K562 (cell line): ENCODE data around the gene TMEM209. TPM values are rescaled to one million over a fixed set of nuclear protein-coding genes. Genes with fewer than 3 reads are reported as not detected.
A peak's percentile ranks its signal among the peaks of the same experiment; 100 is the strongest.

Source experiments
- ATF7 ChIP-seq: fragments of 450-650 bp; IDR thresholded peaks from 2 replicates; pipeline ENCODE4 v1.7.1; 2014; ENCODE audit warnings: mild to moderate bottlenecking, moderate library complexity
- BRF1 ChIP-seq: IDR thresholded peaks from 3 replicates; pipeline ENCODE4 v1.6.1; 2011; ENCODE audit warnings: borderline replicate concordance, mild to moderate bottlenecking; ENCODE audit not compliant: insufficient read length; ENCODE audit errors: extremely low read depth
- ETV6 ChIP-seq, 3 experiments: fragments of 150-350 bp in 1 of 3; sonication (generic) in 1 of 3; formaldehyde crosslinking in 1 of 3; IDR thresholded peaks; 2 replicates each; pipeline versions ENCODE4 v1.6.1 to v1.8.0; 2014 to 2022; ENCODE audit warnings: borderline replicate concordance in 2 of 3, low read depth in 2 of 3, antibody characterized with exemption in 1 of 3, low read length in 1 of 3, mild to moderate bottlenecking in 1 of 3, missing genetic modification reagents in 1 of 3
- FOXK1 ChIP-seq: sonication (generic); formaldehyde crosslinking; IDR thresholded peaks from 2 replicates; pipeline ENCODE4 v1.8.0; 2022; ENCODE audit warnings: missing genetic modification reagents, mild to moderate bottlenecking, borderline replicate concordance
- NCOA2 ChIP-seq, 2 experiments: fragments of 450-650 bp; IDR thresholded peaks; 2 replicates each; pipeline ENCODE4 v1.6.1; 2018; ENCODE audit warnings: mild to moderate bottlenecking in 2 of 2, moderate library complexity in 1 of 2; ENCODE audit not compliant: partially characterized antibody in 2 of 2
- NR2C2 ChIP-seq, 2 experiments: fragments of 200-800 bp in 1 of 2; sonication (Bioruptor generic) in 1 of 2; sonication (generic) in 1 of 2; formaldehyde crosslinking in 1 of 2; IDR thresholded peaks; 2 replicates each; pipeline versions ENCODE4 v1.6.1 to v1.8.0; 2016 to 2022; ENCODE audit warnings: mild to moderate bottlenecking in 1 of 2, missing compliant biosample characterization in 1 of 2, missing genetic modification characterization in 1 of 2, missing genetic modification reagents in 1 of 2
- SLC30A9 ChIP-seq: fragments of 250-450 bp; sonication (Bioruptor Pico); IDR thresholded peaks from 2 replicates; pipeline ENCODE4 v1.8.0; 2022; ENCODE audit warnings: mild to moderate bottlenecking, moderate library complexity
- SMAD2 ChIP-seq: fragments of 150-350 bp; IDR thresholded peaks from 2 replicates; pipeline ENCODE4 v1.6.1; 2014; ENCODE audit warnings: low read depth, mild to moderate bottlenecking, low read length
- SNRNP70 ChIP-seq: fragments of 200-400 bp; formaldehyde crosslinking; optimal IDR thresholded peaks from 2 replicates; pipeline ENCODE3; 2017; ENCODE audit warnings: low read depth, low read length
- TARDBP ChIP-seq: fragments of 450-650 bp; IDR thresholded peaks from 2 replicates; pipeline ENCODE4 v1.6.1; 2016
- ZBTB1 ChIP-seq: sonication (generic); formaldehyde crosslinking; IDR thresholded peaks from 2 replicates; pipeline ENCODE4 v1.8.1; 2023; ENCODE audit warnings: missing genetic modification reagents, low read depth, mild to moderate bottlenecking, borderline replicate concordance
- ZEB2 ChIP-seq: fragments of 450-650 bp; IDR thresholded peaks from 2 replicates; pipeline ENCODE4 v1.6.1; 2016
- ZFX ChIP-seq: sonication (generic); formaldehyde crosslinking; IDR thresholded peaks from 2 replicates; pipeline ENCODE4 v1.8.0; 2022; ENCODE audit warnings: mild to moderate bottlenecking, missing genetic modification reagents, moderate library complexity
- polyA plus RNA-seq, 8 experiments: library from polyadenylated mRNA; depleted of rRNA in 4 of 8; stranded (reverse) in 5 of 8; unstranded in 3 of 8; fragments of >200 nt; fragmentation: Nextera tagmentation in 2 of 8; fragmentation: Illumina TruSeq in 1 of 8; extraction: Ambion mirVana in 2 of 8; extraction: Trizol in 1 of 8; gene quantifications; 2 replicates each; pipeline versions ENCODE4 v1.2.1 to v1.2.3, GENCODE V29; 2011 to 2014; ENCODE audit warnings: inconsistent platforms in 1 of 8, missing spikeins in 1 of 8
- total RNA-seq, 7 experiments: library from RNA; depleted of rRNA in 6 of 7; stranded (reverse); fragments of >200 nt in 6 of 7; fragmentation: Illumina TruSeq in 2 of 7; extraction: Trizol in 2 of 7; gene quantifications; 2 replicates each; pipeline versions ENCODE4 v1.2.1 to v1.2.3, GENCODE V29; 2011 to 2021; ENCODE audit warnings: low replicate concordance in 1 of 7
- TF ChIP-seq, protein P1 (sequence below): fragments of 200-800 bp; sonication (Bioruptor generic); IDR thresholded peaks from 2 replicates; pipeline ENCODE4 v1.6.1; 2017; ENCODE audit warnings: missing genetic modification characterization, missing compliant biosample characterization
- TF ChIP-seq, protein P2 (sequence below): fragments of 250-450 bp; sonication (Bioruptor Pico); IDR thresholded peaks from 2 replicates; pipeline ENCODE4 v1.5.0; 2021
- TF ChIP-seq, protein P3 (sequence below): fragments of 250-450 bp; sonication (Bioruptor Pico); IDR thresholded peaks from 2 replicates; pipeline ENCODE4 v1.8.0; 2021; ENCODE audit warnings: borderline replicate concordance, mild to moderate bottlenecking, moderate library complexity; ENCODE audit not compliant: poor library complexity, severe bottlenecking
- TF ChIP-seq, protein P4 (sequence below): fragments of 250-450 bp; sonication (Bioruptor Pico); IDR thresholded peaks from 2 replicates; pipeline ENCODE4 v1.5.0; 2021; ENCODE audit warnings: mild to moderate bottlenecking, moderate library complexity

The TMEM209 gene
- total and polyA plus RNA-seq, 9 of the 15 experiments (the other 6 are each of a cell fraction or from before 2014, with no cell fraction given), result 36.8 to 116 (median 76.6) TPM

DNA sequence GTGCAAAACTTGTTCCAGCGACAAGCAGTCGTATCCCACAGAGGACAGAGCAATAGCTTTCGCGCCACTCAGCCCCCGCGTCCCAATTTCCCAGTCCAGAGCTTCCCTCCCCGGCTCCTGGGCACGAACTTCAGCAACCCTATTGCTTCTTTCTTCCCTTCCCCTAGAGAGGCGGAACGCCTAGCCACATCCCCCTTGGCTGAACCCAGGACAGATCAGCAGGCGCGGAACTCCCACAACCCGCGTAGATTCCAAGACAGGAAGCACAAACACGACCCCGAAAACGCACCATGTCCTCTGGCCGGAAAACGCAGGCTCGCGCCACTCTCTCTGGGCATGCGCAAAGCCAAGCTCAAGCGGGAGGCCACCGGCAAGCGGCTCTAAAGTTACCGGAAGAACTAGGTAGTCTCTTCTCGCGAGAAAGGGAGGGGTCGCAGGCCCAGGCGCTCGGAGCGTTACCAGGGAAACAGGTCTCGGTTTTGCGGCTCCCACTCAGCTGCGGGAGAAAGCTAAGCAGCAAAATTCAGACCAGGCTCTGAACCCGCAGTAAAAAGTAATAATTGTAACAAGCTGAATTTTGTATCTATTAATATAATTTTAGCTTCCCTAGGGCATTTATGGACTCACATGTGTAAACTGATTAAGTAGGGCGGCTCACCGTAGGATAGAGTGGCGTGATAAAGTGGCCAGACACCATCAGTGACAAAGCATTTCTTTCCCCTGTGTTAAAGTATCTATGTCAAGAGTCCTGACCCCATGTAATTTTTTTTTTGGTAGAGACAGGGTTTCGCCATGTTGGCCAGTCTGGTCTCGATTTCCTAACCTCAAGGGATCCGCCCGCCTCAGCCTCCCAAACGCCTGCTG lies at the start of gene TMEM209 (continued):
- TF ChIP-seq BRF1, result no peak
- no peak for TF ChIP-seq SLC30A9
- no peak; the same call in 1 of the 2 replicates for TF ChIP-seq ZEB2
- TF ChIP-seq ZBTB1 (CRISPR knock-in tag), result no peak; the same call in 1 of the 2 replicates
- TF ChIP-seq SNRNP70, result no peak
- TF ChIP-seq ETV6 (IDR thresholded peaks at IDR 0.05; ENCODE audit: borderline replicate concordance in 1 of 2, low read depth in 2 of 2, low read length in 1 of 2), result 0 out of 4 replicates have a peak, but pooled peaks of 1 of the 2 experiments have one; percentile 16
- no peak; the same call in 1 of the 2 replicates for TF ChIP-seq ETV6 (CRISPR knock-in tag; IDR thresholded peaks at IDR 0.05; ENCODE audit: borderline replicate concordance)
- TF ChIP-seq, protein P1, sequence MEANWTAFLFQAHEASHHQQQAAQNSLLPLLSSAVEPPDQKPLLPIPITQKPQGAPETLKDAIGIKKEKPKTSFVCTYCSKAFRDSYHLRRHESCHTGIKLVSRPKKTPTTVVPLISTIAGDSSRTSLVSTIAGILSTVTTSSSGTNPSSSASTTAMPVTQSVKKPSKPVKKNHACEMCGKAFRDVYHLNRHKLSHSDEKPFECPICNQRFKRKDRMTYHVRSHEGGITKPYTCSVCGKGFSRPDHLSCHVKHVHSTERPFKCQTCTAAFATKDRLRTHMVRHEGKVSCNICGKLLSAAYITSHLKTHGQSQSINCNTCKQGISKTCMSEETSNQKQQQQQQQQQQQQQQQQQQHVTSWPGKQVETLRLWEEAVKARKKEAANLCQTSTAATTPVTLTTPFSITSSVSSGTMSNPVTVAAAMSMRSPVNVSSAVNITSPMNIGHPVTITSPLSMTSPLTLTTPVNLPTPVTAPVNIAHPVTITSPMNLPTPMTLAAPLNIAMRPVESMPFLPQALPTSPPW (CRISPR knock-in tag), result peak; percentile 90
- no peak for TF ChIP-seq ZFX (CRISPR knock-in tag)
- TF ChIP-seq FOXK1 (CRISPR knock-in tag), result peak; percentile 91; the same call in 1 of the 2 replicates
- TF ChIP-seq, protein P2, sequence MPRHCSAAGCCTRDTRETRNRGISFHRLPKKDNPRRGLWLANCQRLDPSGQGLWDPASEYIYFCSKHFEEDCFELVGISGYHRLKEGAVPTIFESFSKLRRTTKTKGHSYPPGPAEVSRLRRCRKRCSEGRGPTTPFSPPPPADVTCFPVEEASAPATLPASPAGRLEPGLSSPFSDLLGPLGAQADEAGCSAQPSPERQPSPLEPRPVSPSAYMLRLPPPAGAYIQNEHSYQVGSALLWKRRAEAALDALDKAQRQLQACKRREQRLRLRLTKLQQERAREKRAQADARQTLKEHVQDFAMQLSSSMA (CRISPR knock-in tag), result peak; percentile 97
- TF ChIP-seq NR2C2 (CRISPR knock-in tag; IDR thresholded peaks at IDR 0.05), result peak; percentile 95
- peak; percentile 99 for TF ChIP-seq NR2C2 (tag; IDR thresholded peaks at IDR 0.05)
- TF ChIP-seq, protein P3, sequence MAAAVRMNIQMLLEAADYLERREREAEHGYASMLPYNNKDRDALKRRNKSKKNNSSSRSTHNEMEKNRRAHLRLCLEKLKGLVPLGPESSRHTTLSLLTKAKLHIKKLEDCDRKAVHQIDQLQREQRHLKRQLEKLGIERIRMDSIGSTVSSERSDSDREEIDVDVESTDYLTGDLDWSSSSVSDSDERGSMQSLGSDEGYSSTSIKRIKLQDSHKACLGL (CRISPR knock-in tag), result no peak
- TF ChIP-seq ATF7, result peak; percentile 77
- peak; percentile 47; the same call in 1 of the 2 replicates for TF ChIP-seq TARDBP
- TF ChIP-seq, protein P4, sequence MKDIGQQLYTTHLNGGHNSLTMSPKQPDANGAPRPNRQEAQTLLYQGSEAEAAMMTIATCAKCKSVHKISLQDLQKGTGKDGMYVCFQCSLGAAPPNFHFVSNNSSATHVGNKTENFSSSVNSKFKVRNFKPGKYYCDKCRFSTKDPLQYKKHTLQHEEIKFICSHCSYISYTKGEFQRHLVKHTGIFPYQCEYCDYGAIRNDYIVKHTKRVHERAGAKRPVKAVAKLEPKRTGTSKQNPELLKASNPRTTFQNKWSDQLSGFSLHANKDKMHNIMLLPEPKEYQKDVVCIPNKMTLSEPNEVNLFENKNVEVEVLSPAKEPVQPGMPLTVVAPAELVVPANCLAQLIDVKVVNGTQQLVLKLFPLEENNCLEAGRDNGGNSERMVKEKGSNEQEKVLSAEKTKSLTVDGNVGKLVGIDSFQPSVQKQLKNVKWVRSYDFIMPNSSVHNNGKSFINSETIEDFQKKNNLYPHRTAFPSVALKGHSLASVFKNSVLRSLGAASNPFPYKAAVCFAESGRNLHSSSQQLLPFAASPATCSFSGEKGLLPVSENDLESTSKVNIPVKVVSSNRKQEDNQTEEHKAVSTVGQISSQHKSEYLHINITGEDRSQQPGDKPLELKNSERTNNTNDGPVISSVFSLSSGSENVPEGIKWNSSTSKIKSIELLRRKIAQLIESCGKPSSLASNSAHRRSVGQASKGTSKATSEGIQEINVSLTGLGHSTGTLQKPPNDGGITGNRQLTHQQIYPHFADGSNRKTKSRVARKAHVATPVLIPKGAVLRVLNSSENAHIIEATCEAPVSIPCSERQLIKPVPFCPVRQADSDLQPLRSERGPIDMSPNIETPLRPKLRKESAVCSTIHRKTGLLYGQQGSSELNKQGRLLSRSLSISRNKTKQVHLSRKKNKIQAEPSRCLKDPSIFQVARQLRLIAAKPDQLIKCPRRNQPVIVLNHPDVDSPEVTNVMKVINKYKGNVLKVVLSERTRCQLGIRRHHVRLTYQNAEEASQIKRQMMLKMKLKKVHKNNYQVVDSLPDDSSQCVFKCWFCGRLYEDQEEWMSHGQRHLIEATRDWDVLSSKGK, result no peak
- TF ChIP-seq SMAD2, result no peak
- TF ChIP-seq NCOA2 (IDR thresholded peaks at IDR 0.05; ENCODE audit: partially characterized antibody in 2 of 2), result no peak
